ENCODE results near the gene METTL24. TPM values are rescaled to one million over a fixed set of nuclear protein-coding genes. Genes with fewer than 3 reads are reported as not detected.

METTL24 gene
- total RNA-seq, 1 experiment from 2014 or later, result not detected

DNA sequence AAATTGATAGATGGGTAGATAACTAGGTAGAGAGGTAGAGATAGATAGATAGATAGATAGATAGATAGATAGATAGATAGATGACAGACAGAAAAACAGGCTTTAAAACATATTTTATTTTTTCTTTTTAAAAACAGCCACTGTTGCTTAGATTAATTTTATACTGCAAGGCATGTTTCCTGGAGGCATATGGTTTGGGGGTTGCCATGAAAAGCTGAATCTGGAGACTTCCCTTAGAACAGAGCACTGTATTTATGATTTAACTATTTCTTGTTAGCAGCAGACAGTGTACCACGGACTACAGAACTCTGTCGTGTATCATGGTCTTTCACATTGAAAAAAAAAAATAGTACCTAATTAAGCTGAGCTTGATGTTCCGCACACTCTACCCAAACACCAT, 38.8 kb downstream of the METTL24 start:
- Mint-ChIP-seq H3K36me3 (ENCODE audit: insufficient read depth, unreplicated experiment) (no peaks in the 10 kb centered on the region), H3K4me3 (ENCODE audit: unreplicated experiment) (no peak overlapping the region), H3K4me1 (ENCODE audit: insufficient read depth, unreplicated experiment) (no peaks in the 10 kb centered on the region), H3K27me3 (ENCODE audit: insufficient read depth, unreplicated experiment) (peaks cover 31% of the 10 kb centered on the region), H3K9me3 (ENCODE audit: unreplicated experiment) (no peaks in the 10 kb centered on the region), H3K27ac (ENCODE audit: low read depth, unreplicated experiment) (no peak overlapping the region)
- intact Hi-C loops (cut with micrococcal nuclease), result no loop called here
- POLR2A ChIA-PET, result no interaction called here
- CTCF ChIA-PET, result no interaction called here
- no peak for DNase-seq (ENCODE audit: unreplicated experiment)
- no TSS peak for BruUV-seq (replicated peaks)
- TF ChIP-seq, protein P1, sequence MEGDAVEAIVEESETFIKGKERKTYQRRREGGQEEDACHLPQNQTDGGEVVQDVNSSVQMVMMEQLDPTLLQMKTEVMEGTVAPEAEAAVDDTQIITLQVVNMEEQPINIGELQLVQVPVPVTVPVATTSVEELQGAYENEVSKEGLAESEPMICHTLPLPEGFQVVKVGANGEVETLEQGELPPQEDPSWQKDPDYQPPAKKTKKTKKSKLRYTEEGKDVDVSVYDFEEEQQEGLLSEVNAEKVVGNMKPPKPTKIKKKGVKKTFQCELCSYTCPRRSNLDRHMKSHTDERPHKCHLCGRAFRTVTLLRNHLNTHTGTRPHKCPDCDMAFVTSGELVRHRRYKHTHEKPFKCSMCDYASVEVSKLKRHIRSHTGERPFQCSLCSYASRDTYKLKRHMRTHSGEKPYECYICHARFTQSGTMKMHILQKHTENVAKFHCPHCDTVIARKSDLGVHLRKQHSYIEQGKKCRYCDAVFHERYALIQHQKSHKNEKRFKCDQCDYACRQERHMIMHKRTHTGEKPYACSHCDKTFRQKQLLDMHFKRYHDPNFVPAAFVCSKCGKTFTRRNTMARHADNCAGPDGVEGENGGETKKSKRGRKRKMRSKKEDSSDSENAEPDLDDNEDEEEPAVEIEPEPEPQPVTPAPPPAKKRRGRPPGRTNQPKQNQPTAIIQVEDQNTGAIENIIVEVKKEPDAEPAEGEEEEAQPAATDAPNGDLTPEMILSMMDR (IDR thresholded peaks at IDR 0.05; ENCODE audit: unreplicated experiment), result no peak

DNA sequence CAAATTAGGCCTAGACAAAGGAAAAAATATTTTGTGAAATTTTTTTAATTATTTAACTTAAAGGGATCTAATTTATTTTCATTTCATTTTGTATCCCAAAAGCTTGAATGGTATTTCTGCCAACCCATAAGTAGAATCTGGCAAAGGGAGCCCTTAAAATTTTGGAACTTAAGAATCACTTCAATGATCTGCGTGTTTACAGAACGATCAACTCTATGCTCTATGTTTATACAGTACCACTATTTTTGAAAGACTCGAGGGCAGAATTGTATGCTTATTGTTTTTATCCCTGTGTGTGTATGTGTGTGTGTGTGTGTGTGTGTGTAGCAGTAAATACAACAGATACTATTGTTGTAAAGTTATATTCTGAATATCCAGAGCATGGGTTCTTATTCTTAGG, 39.2 kb downstream of the METTL24 start:
- Mint-ChIP-seq H3K36me3 (ENCODE audit: insufficient read depth, unreplicated experiment) (no peaks in the 10 kb centered on the region), H3K27ac (ENCODE audit: low read depth, unreplicated experiment) (no peak overlapping the region), H3K4me1 (ENCODE audit: insufficient read depth, unreplicated experiment) (no peaks in the 10 kb centered on the region), H3K9me3 (ENCODE audit: unreplicated experiment) (no peaks in the 10 kb centered on the region), H3K27me3 (ENCODE audit: insufficient read depth, unreplicated experiment) (peaks cover 31% of the 10 kb centered on the region), H3K4me3 (ENCODE audit: unreplicated experiment) (no peak overlapping the region)
- no peak for DNase-seq (ENCODE audit: unreplicated experiment)
- CTCF ChIA-PET, result no interaction called here
- POLR2A ChIA-PET, result no interaction called here
- TF ChIP-seq, protein P1 (IDR thresholded peaks at IDR 0.05; ENCODE audit: unreplicated experiment), result no peak
- intact Hi-C loops (cut with micrococcal nuclease), result no loop called here
- no TSS peak for BruUV-seq (replicated peaks)

DNA sequence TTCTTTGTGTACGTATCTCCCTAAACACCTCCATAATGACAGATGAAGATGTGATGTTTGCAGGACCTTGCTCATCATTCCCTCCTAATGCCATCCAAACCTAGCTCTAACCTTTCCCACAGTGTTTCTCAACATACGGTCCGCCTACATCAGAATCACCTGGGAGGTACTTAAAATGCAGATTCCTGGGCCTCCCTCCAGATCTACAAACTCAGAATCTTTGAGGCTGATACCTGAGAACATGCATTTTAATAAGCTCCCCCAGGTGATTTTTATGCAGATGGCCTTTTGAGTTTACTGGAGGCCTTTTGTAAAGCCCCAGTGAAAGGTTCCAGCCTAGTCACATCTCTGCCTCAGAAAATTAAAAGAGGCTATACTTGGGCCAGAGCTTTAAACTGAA, 40.5 kb downstream of the METTL24 start:
- no peaks in the 10 kb centered on the region for H3K4me1 Mint-ChIP-seq (ENCODE audit: insufficient read depth, unreplicated experiment)
- TF ChIP-seq, protein P1 (IDR thresholded peaks at IDR 0.05; ENCODE audit: unreplicated experiment), result no peak
- ChIA-PET POLR2A (no interaction called here), CTCF (interaction anchor here (0.6 to 0.7 kb wide), 2 partner anchors 10 to 73 kb away, joined by 4 to 5 read pairs; no protein-coding TSS in a partner anchor)
- intact Hi-C loops (cut with micrococcal nuclease), result no loop called here
- H3K4me3 Mint-ChIP-seq (ENCODE audit: unreplicated experiment), result no peak overlapping the region
- no TSS peak for BruUV-seq (replicated peaks)
- no peaks in the 10 kb centered on the region for H3K36me3 Mint-ChIP-seq (ENCODE audit: insufficient read depth, unreplicated experiment)
- H3K9me3 Mint-ChIP-seq (ENCODE audit: unreplicated experiment), result no peaks in the 10 kb centered on the region
- no peak for DNase-seq (ENCODE audit: unreplicated experiment)
- H3K27me3 Mint-ChIP-seq (ENCODE audit: insufficient read depth, unreplicated experiment), result peaks cover 35% of the 10 kb centered on the region
- no peak overlapping the region for H3K27ac Mint-ChIP-seq (ENCODE audit: low read depth, unreplicated experiment)

DNA sequence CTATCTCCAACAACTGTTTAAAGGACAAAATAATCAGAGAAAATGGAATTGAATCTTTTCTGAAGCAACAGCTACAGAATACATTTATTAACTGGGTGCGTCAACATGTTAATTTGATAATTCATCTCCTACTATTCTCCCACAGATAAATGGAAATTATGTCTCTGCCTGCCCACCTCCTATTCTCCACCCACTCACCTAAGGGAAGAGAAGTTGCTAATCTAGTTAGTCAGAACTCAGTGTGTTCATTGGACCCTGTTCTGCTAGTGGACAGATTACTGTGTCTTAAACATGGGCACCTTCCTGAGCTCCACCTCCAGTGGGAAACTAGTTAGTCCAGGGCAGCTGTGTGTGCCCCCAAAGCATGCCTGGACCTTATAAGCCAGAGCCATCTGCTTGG, 41.0 kb downstream of the METTL24 start:
- Mint-ChIP-seq H3K27me3 (ENCODE audit: insufficient read depth, unreplicated experiment) (peaks cover 40% of the 10 kb centered on the region), H3K4me3 (ENCODE audit: unreplicated experiment) (no peak overlapping the region), H3K27ac (ENCODE audit: low read depth, unreplicated experiment) (no peak overlapping the region), H3K4me1 (ENCODE audit: insufficient read depth, unreplicated experiment) (no peaks in the 10 kb centered on the region), H3K9me3 (ENCODE audit: unreplicated experiment) (no peaks in the 10 kb centered on the region), H3K36me3 (ENCODE audit: insufficient read depth, unreplicated experiment) (no peaks in the 10 kb centered on the region)
- no TSS peak for BruUV-seq (replicated peaks)
- TF ChIP-seq, protein P1 (IDR thresholded peaks at IDR 0.05; ENCODE audit: unreplicated experiment), result no peak
- DNase-seq (ENCODE audit: unreplicated experiment), result no peak
- CTCF ChIA-PET, result interaction anchor here (0.6 to 1.6 kb wide), 2 partner anchors 73 to 218 kb away, joined by 5 read pairs; no protein-coding TSS in a partner anchor
- POLR2A ChIA-PET, result no interaction called here
- intact Hi-C loops (cut with micrococcal nuclease), result no loop called here
